Measurements from ENCODE around the gene MICA. TPM values are rescaled to one million over a fixed set of nuclear protein-coding genes. Genes with fewer than 3 reads are reported as not detected.
A peak's percentile ranks its signal among the peaks of the same experiment; 100 is the strongest.

Gene MICA
- total RNA-seq, 2 experiments from 2014 or later: 9.9 to 15.3 TPM

DNA sequence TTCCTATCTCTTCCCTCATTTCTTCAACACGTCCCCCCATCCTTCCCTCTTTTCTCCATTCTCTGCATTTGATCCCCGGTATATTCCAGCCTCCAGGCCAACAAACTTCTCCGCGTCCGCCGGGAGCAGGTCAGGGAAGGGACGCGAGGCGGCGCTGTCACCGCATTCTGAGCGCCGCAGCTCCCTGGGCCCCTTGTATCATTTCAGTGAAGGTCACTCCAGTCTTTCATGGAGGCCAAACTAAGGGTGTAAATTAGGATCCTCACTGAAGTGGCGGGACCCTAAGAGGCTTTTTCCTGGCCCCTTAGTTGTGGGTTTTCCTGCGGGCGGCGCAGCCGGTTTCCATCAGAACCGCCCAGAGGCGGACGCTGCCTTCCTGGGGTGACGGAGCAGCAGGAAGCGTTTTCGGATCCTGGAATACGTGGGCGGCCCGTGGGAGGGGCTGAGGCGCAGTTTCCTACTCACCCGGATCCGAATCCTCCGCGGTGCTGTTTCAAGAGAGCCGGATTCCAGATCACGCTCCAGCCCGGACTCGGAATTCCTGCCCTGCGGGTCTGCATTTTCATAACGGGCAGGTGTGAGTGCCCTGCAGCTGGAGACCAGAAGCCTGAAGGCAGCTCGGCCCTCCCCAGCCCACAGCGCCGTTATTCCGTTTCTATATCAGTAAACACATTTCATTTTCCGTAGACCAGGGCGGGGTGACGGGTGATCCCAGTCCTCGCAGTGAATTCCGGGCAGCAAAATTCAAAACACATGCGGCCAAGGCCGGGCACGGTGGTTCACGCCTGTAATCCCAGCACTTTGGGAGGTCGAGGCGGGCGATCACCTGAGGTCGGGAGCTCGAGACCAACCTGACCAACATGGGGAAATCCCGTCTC, 3.6 kb upstream of the MICA start:
- Histone ChIP-seq H3K36me3 (ENCODE audit: insufficient read depth, low read length) (peaks cover 6% of the 10 kb centered on the region; the same call in 1 of the 2 replicates), H3K79me2 (ENCODE audit: insufficient read depth, low read depth, low read length) (peaks cover 39% of the 10 kb centered on the region; the same call in 1 of the 2 replicates), H3K9me3 (ENCODE audit: low read length) (no peaks in the 10 kb centered on the region), H4K20me1 (ENCODE audit: insufficient read depth, low read length) (0 out of 2 replicates have a peak, but pooled peaks cover 11% of the 10 kb centered on the region), H3K9me2 (ENCODE audit: insufficient read depth, low read length) (no peaks in the 10 kb centered on the region), H3K27ac (ENCODE audit: low read depth, low read length, poor library complexity, severe bottlenecking) (peak overlapping the region; percentile 58), H3K4me3 (ENCODE audit: low read depth, low read length, poor library complexity, severe bottlenecking) (peak overlapping the region; percentile 79), H2AFZ (ENCODE audit: low read length) (peak overlapping the region; percentile 76), H3K4me2 (ENCODE audit: low read length) (peak overlapping the region; percentile 99), H3K4me1 (ENCODE audit: insufficient read depth, low read length, poor library complexity, severe bottlenecking) (peaks cover 25% of the 10 kb centered on the region)
- intact Hi-C loops (cut with micrococcal nuclease; ENCODE audit: unreplicated experiment): loop anchor here (1.0 to 10.0 kb wide), 4 partner anchors 41 to 185 kb away; partner anchors contain the start of genes DDX39B, LST1 and LTB
- no TSS peak for BruUV-seq (replicated peaks)
- peak; percentile 73 for DNase-seq (ENCODE audit: low spot score)
- ChIA-PET CTCF (ENCODE audit: unreplicated experiment) (interaction anchor here (0.7 to 1.0 kb wide), 2 partner anchors 43 to 210 kb away, joined by 3 to 4 read pairs; no protein-coding TSS in a partner anchor), POLR2A (interaction anchor here (0.7 to 1.7 kb wide), 5 partner anchors 18 to 98 kb away, joined by 3 to 6 read pairs (median 4); partner anchors contain the start of gene MICB)
- TF ChIP-seq, protein P1, sequence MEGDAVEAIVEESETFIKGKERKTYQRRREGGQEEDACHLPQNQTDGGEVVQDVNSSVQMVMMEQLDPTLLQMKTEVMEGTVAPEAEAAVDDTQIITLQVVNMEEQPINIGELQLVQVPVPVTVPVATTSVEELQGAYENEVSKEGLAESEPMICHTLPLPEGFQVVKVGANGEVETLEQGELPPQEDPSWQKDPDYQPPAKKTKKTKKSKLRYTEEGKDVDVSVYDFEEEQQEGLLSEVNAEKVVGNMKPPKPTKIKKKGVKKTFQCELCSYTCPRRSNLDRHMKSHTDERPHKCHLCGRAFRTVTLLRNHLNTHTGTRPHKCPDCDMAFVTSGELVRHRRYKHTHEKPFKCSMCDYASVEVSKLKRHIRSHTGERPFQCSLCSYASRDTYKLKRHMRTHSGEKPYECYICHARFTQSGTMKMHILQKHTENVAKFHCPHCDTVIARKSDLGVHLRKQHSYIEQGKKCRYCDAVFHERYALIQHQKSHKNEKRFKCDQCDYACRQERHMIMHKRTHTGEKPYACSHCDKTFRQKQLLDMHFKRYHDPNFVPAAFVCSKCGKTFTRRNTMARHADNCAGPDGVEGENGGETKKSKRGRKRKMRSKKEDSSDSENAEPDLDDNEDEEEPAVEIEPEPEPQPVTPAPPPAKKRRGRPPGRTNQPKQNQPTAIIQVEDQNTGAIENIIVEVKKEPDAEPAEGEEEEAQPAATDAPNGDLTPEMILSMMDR (conservative IDR thresholded peaks at IDR 0.05; ENCODE audit: low read length): peak; percentile 90
- no peak for TF ChIP-seq EZH2phosphoT487 (IDR thresholded peaks at IDR 0.05; ENCODE audit: borderline replicate concordance, low read depth, low read length)

DNA sequence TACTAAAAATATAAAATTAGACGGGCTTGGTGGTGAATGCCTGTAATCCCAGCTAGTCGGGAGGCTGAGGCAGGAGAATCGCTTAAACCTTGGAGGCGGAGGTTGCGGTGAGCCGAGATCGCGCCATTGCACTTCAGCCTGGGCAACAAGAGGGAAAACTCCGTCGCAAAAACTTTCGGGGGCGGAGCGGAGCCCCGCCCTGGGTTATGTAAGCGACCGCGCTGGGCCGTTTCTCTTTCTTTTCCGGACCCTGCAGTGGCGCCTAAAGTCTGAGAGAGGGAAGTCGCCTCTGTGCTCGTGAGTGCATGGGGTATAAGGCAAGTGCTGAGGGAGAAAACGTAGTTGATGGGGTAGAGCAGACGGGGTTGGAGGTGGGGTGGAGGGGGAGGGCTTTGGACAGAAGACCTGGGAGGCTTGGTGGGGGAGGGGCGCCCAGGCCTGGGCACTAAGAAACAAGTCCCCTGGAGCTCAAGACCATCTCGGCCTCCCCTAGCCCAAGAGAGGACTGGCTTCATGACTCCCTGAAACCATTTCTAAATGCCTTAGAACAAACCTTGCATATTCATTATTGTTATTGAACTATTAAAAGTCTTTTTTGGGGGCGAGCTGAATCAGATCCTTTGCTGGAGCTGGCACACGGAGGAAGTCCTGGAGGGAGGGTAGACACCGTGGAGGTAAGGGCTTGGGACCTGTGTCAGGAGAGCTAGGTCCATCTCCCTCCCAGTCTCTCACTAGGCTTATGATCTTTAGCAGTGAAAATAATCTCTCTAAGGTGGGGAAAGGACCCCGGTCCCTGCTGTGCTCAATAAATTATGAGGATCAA, 2.7 kb upstream of the MICA start:
- ChIA-PET CTCF (ENCODE audit: unreplicated experiment) (interaction anchor here (0.6 to 1.0 kb wide), 4 partner anchors 31 to 214 kb away, joined by 3 to 5 read pairs (median 4); no protein-coding TSS in a partner anchor), POLR2A (interaction anchor here (0.7 to 1.7 kb wide), 8 partner anchors 10 to 97 kb away, joined by 3 to 6 read pairs (median 4); partner anchors contain the start of gene MICB)
- Histone ChIP-seq H3K36me3 (ENCODE audit: insufficient read depth, low read length) (peaks cover 8% of the 10 kb centered on the region; the same call in 1 of the 2 replicates), H3K4me3 (ENCODE audit: low read depth, low read length, poor library complexity, severe bottlenecking) (peak overlapping the region; percentile 79), H3K27ac (ENCODE audit: low read depth, low read length, poor library complexity, severe bottlenecking) (peak overlapping the region; percentile 58), H4K20me1 (ENCODE audit: insufficient read depth, low read length) (peaks cover 11% of the 10 kb centered on the region; the same call in 1 of the 2 replicates), H3K4me2 (ENCODE audit: low read length) (peak overlapping the region; percentile 99), H3K4me1 (ENCODE audit: insufficient read depth, low read length, poor library complexity, severe bottlenecking) (peaks cover 25% of the 10 kb centered on the region), H3K9me2 (ENCODE audit: insufficient read depth, low read length) (no peaks in the 10 kb centered on the region), H3K79me2 (ENCODE audit: insufficient read depth, low read depth, low read length) (peaks cover 42% of the 10 kb centered on the region; the same call in 1 of the 2 replicates), H3K9me3 (ENCODE audit: low read length) (no peaks in the 10 kb centered on the region), H2AFZ (ENCODE audit: low read length) (peak overlapping the region; percentile 76)
- TF ChIP-seq, protein P1 (conservative IDR thresholded peaks at IDR 0.05; ENCODE audit: low read length): no peak
- no peak for TF ChIP-seq EZH2phosphoT487 (IDR thresholded peaks at IDR 0.05; ENCODE audit: borderline replicate concordance, low read depth, low read length)
- peak; percentile 89 for DNase-seq (ENCODE audit: low spot score)
- BruUV-seq (replicated peaks): TSS peak; percentile 80
- intact Hi-C loops (cut with micrococcal nuclease; ENCODE audit: unreplicated experiment): loop anchor here (2.0 to 10.0 kb wide), 3 partner anchors 92 to 184 kb away; partner anchors contain the start of genes DDX39B, LST1 and LTB
